PFSK-1 (cell line): ENCODE results near the gene DNAJC25.

Experiments used
- FOXP2 ChIP-seq: optimal IDR thresholded peaks from 2 replicates; pipeline ENCODE3; 2011; ENCODE audit warnings: borderline replicate concordance, control low read depth, inconsistent platforms; ENCODE audit not compliant: insufficient read depth; ENCODE audit errors: extremely low read length, extremely low read depth
- POLR2AphosphoS5 ChIP-seq: IDR thresholded peaks from 2 replicates; pipeline ENCODE4 v1.6.1; 2012; ENCODE audit warnings: low read depth, mild to moderate bottlenecking, control low read depth, low read length, moderate library complexity
- SIN3A ChIP-seq: IDR thresholded peaks from 2 replicates; pipeline ENCODE4 v1.6.1; 2012; ENCODE audit warnings: mild to moderate bottlenecking, low read length, moderate library complexity, borderline replicate concordance; ENCODE audit not compliant: insufficient read depth
- TAF1 ChIP-seq: IDR thresholded peaks from 2 replicates; pipeline ENCODE4 v1.6.1; 2012; ENCODE audit warnings: low read length, control low read depth, borderline replicate concordance; ENCODE audit not compliant: insufficient read depth
- TF ChIP-seq, protein P1 (sequence below), 2 experiments: IDR thresholded peaks; 2 replicates each; pipeline versions ENCODE4 v1.6.1 to v1.8.0; 2011 to 2012; ENCODE audit warnings: low read depth in 2 of 2, low read length in 2 of 2, control low read depth in 1 of 2, inconsistent platforms in 1 of 2, mild to moderate bottlenecking in 1 of 2, moderate library complexity in 1 of 2; ENCODE audit not compliant: insufficient read depth in 1 of 2

DNAJC25 gene

DNA sequence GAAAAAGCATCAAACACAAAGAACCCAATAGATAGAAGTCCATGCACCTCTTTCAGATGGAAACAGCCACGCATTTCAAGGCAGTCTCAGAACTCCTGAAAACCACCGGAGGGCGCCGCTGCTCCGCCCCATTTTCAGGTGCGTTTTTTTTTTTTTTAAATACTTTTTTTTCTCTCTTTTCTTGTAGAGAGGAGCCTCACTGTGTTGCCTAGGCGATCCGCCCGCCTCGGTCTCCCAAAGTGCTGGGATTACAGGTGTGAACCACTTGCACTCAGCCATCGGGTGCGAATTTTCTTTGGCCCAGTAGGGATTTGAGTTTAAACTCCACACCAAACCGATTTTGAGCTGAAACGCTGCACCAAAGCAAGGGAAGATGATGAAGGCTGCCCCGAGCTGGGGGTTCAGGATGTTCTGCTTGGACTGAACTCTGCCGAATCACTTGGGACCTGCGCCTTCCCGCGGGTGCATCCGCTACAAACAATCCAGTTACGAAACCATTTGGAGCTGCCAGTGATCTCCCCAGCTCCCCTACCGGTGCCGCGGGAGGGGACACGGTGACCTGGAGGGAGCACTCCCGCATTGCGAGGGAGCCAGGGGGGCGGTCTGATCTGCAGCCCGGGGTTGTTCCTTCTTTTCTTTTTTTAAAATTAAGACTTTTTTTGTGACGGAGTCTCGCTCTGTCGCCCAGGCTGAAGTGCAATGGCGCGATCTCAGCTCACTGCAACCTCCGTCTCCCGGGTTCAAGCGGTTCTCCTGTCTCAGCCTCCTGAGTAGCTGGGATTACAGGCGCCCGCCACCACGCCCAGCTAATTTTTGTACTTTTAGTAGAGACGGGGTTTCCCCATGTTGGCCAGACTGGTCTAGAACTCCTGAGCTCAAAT lies 33.0 kb upstream of the DNAJC25 start:
- TF ChIP-seq POLR2AphosphoS5, result no peak
- TF ChIP-seq TAF1, result no peak
- TF ChIP-seq SIN3A, result no peak
- no peak for TF ChIP-seq FOXP2
- TF ChIP-seq, protein P1, sequence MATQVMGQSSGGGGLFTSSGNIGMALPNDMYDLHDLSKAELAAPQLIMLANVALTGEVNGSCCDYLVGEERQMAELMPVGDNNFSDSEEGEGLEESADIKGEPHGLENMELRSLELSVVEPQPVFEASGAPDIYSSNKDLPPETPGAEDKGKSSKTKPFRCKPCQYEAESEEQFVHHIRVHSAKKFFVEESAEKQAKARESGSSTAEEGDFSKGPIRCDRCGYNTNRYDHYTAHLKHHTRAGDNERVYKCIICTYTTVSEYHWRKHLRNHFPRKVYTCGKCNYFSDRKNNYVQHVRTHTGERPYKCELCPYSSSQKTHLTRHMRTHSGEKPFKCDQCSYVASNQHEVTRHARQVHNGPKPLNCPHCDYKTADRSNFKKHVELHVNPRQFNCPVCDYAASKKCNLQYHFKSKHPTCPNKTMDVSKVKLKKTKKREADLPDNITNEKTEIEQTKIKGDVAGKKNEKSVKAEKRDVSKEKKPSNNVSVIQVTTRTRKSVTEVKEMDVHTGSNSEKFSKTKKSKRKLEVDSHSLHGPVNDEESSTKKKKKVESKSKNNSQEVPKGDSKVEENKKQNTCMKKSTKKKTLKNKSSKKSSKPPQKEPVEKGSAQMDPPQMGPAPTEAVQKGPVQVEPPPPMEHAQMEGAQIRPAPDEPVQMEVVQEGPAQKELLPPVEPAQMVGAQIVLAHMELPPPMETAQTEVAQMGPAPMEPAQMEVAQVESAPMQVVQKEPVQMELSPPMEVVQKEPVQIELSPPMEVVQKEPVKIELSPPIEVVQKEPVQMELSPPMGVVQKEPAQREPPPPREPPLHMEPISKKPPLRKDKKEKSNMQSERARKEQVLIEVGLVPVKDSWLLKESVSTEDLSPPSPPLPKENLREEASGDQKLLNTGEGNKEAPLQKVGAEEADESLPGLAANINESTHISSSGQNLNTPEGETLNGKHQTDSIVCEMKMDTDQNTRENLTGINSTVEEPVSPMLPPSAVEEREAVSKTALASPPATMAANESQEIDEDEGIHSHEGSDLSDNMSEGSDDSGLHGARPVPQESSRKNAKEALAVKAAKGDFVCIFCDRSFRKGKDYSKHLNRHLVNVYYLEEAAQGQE (IDR thresholded peaks at IDR 0.05; ENCODE audit: insufficient read depth in 1 of 2, low read depth in 2 of 2, low read length in 2 of 2), result no peak

DNA sequence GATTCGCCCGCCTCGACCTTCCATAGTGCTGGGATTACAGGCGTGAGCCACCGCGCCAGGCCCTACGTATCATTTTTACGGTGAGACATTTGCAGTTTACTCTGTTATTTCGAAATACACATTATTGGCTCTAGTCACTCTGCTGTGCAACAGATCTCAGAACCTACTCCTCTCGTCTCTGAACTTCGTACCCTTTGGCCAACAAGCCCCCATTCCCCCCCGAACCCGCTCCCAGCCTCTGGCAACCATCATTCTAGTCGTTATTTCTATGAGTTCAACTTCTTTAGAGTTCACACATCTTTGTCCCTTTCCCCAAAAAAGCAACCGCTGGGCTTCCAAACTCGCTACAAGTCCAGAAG lies 32.4 kb upstream of the DNAJC25 start:
- TF ChIP-seq FOXP2, result no peak
- TF ChIP-seq, protein P1 (IDR thresholded peaks at IDR 0.05; ENCODE audit: insufficient read depth in 1 of 2, low read depth in 2 of 2, low read length in 2 of 2), result no peak
- no peak for TF ChIP-seq SIN3A
- no peak for TF ChIP-seq POLR2AphosphoS5
- no peak for TF ChIP-seq TAF1

DNA sequence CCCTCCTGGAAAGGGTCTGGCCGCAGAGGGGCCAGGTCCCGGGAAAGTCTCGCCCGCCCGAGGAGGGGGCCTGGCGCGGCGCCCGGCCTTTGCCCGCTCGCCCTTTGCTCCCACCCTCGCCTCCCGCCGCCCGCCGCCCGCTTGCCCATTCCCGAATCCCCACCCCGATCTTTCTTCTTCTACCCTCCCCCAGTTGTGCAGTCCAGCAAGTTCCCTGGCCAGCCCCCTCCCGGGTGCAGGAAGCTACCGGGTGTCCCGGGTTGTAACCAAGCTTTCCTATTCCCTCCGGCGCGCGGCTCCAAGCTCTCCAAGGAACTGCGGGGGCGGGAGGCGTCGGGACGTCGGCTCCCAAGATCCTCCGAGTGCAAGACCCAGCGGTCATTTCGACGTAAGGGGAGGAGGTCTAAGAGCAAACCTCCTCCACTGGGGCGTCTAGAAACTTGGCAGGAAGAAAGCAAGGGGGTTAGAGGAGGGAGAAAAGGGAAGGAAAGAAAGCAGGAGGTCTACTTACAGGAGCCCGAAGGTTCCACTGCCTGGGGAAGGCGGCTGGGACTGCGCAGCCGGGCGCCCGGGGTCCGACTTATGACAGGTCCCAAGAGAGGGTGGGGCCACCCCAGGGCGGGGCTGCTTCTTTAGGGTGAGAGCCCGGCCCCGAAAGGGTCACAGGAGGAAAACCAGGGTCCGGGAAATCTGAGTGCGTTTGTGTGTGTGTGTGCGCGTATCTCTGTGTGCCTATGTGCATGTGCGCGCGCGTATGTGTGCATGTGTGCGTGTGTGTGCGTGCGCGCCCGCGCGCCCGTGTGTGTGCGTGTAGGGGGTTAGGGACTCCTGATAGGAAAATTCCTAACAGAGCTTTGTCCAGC lies 31.8 kb upstream of the DNAJC25 start, which contains the start of gene PTGR1:
Gene PTGR1 (minus strand): TSS at position 556 of the 863 bp plus-strand sequence. CDS start 2,225 bp downstream, outside the sequence.
- TF ChIP-seq, protein P1 (IDR thresholded peaks at IDR 0.05; ENCODE audit: insufficient read depth in 1 of 2, low read depth in 2 of 2, low read length in 2 of 2), result no peak
- TF ChIP-seq TAF1 (peak; percentile 53; the same call in 1 of the 2 replicates), POLR2AphosphoS5 (no peak), FOXP2 (no peak)

DNA sequence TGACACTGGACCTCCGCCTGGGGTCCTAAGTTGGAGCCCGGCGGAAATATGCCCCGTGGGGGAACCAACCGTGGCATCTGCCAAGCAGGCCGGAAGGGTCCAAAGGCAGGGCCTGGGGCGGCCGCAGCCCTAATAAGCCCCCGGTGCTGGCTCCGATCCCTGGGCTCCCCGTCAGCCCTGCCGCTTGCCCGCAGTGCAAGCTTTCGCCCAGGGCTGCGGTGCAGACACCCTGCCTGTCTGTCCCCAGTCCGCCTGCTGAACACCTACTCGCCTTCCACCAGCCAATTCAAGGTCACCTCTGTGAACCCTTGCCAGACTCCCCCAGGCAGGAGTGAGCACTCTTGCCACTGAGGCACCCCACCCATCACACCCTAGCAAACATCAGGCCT lies 31.2 kb upstream of the DNAJC25 start:
- TF ChIP-seq SIN3A, result no peak
- no peak for TF ChIP-seq TAF1
- no peak for TF ChIP-seq FOXP2
- no peak for TF ChIP-seq POLR2AphosphoS5

DNA sequence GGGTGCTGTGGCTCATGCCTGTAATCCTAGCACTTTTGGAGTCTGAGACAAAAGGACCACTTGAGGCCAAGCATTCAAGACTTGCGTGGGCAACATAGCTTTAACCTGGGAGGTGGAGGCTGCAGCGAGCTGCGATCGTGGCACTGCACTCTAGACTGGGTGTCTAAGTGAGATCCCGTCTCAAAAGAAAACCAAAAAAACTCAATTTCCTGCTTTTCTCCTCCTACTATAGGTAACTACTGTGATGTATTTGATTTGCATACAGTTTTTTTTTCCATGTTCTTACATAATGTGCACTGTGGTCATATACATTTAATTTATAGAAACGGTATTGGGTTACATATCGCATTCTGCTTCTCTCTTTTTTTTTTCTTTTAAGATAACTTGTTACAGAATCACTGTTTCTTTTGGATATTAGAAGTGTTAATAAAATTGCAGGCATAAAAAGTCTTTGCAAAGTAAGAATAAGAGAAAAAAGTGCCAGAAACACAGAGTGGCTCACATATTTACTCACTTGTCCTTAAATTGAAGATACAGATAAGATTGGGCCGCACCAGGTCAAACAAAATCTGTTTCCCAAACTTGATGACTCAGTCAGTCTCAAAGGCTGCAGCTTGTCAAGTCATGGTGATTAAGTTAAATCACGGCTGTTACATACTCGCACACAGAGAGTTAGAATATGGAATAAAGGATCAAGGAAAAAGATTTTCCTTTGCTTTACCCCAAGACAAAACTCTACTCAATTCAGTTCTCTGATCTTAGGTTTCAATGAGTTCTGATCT lies 29.7 kb upstream of the DNAJC25 start:
- TF ChIP-seq SIN3A, result no peak
- TF ChIP-seq TAF1, result no peak
- no peak for TF ChIP-seq FOXP2
- TF ChIP-seq POLR2AphosphoS5, result no peak
- TF ChIP-seq, protein P1 (IDR thresholded peaks at IDR 0.05; ENCODE audit: insufficient read depth in 1 of 2, low read depth in 2 of 2, low read length in 2 of 2), result no peak
